GM18951 (cell line): ENCODE data around the gene MCC.

Source experiments
- POLR2A ChIP-seq: IDR thresholded peaks from 4 replicates; pipeline ENCODE4 v1.6.1; 2011; ENCODE audit warnings: mild to moderate bottlenecking; ENCODE audit not compliant: insufficient read length, insufficient read depth; ENCODE audit errors: extremely low read depth
- in situ Hi-C: fragments of 300-500 bp; cut with MboI; formaldehyde crosslinking; loops from one replicate; pipeline ENCODE4 v1.12.0; 2022; ENCODE audit warnings: low sequenced_read_pairs, mixed read lengths, inconsistent platforms; ENCODE audit not compliant: unreplicated experiment

Gene MCC

GRCh38 chr5:112975721-112976431 is 512.4 kb downstream of the MCC start:
- in situ Hi-C loops, result no loop called here
- no peak for TF ChIP-seq POLR2A

GRCh38 chr5:112974901-112975300 is 513.4 kb downstream of the MCC start:
- no peak for TF ChIP-seq POLR2A
- in situ Hi-C loops, result no loop called here

GRCh38 chr5:112973904-112974303 is 514.3 kb downstream of the MCC start:
- TF ChIP-seq POLR2A, result no peak
- in situ Hi-C loops, result no loop called here

GRCh38 chr5:112973036-112973435 is 515.2 kb downstream of the MCC start:
- no peak for TF ChIP-seq POLR2A
- in situ Hi-C loops, result no loop called here
